Activated CD4-positive, alpha-beta T cell treated with anti-CD3 and anti-CD28 coated beads for 1 hour (primary cell): ENCODE results near the gene ACOXL.
A peak's percentile ranks its signal among the peaks of the same experiment; 100 is the strongest.

Experiments used
- DNase-seq: peaks from one replicate; pipeline ENCODE4 v3.0.0-alpha.2; 2020

Gene ACOXL

GRCh38 chr2:110718990-110719389 lies 13.4 kb upstream of the ACOXL start:
- DNase-seq: no peak

- no peak for DNase-seq
Observed at GRCh38 chr2:110720547-110720946, 11.8 kb upstream of the ACOXL start.

GRCh38 chr2:110724820-110725219 lies 7.6 kb upstream of the ACOXL start:
- no peak for DNase-seq

GRCh38 chr2:110725370-110725769 lies 7.0 kb upstream of the ACOXL start:
- no peak for DNase-seq

GRCh38 chr2:110725859-110726258 lies 6.5 kb upstream of the ACOXL start:
- no peak for DNase-seq

- DNase-seq: no peak
Observed at GRCh38 chr2:110726285-110726684, 6.1 kb upstream of the ACOXL start.

- DNase-seq: no peak
Observed at GRCh38 chr2:110727923-110728322, 4.5 kb upstream of the ACOXL start.

- no peak for DNase-seq
Observed at GRCh38 chr2:110729106-110729505, 3.3 kb upstream of the ACOXL start.

- DNase-seq: no peak
Observed at GRCh38 chr2:110731064-110731463, 1.3 kb upstream of the ACOXL start.

- no peak for DNase-seq
Observed at GRCh38 chr2:110735366-110735765, 3.0 kb downstream of the ACOXL start.

- no peak for DNase-seq
Observed at GRCh38 chr2:110737783-110738182, 5.4 kb downstream of the ACOXL start.

- DNase-seq: no peak
Observed at GRCh38 chr2:110740747-110741349, 8.5 kb downstream of the ACOXL start.

- DNase-seq: no peak
Observed at GRCh38 chr2:110741491-110741980, 9.2 kb downstream of the ACOXL start.

GRCh38 chr2:110742412-110742811 lies 10.0 kb downstream of the ACOXL start:
- DNase-seq: no peak

- DNase-seq: no peak
Observed at GRCh38 chr2:110743600-110743999, 11.2 kb downstream of the ACOXL start.

- no peak for DNase-seq
Observed at GRCh38 chr2:110744429-110744828, 12.1 kb downstream of the ACOXL start.

- no peak for DNase-seq
Observed at GRCh38 chr2:110745048-110745447, 12.7 kb downstream of the ACOXL start.

GRCh38 chr2:110746586-110747521 lies 14.5 kb downstream of the ACOXL start:
- DNase-seq: no peak

- no peak for DNase-seq
Observed at GRCh38 chr2:110747522-110748488, 15.4 kb downstream of the ACOXL start.

- DNase-seq: peak; percentile 15
Observed at GRCh38 chr2:110748489-110748867, 16.1 kb downstream of the ACOXL start.

- DNase-seq: no peak
Observed at GRCh38 chr2:110751642-110752041, 19.3 kb downstream of the ACOXL start.

- no peak for DNase-seq
Observed at GRCh38 chr2:110752871-110753270, 20.5 kb downstream of the ACOXL start.

- DNase-seq: no peak
Observed at GRCh38 chr2:110755491-110756078, 23.2 kb downstream of the ACOXL start.
